HepG2 (cell line): ENCODE measurements around the gene CD7. TPM values are rescaled to one million over a fixed set of nuclear protein-coding genes. Genes with fewer than 3 reads are reported as not detected.

ENCODE experiments used
- FLYWCH1 ChIP-seq: sonication (generic); formaldehyde crosslinking; IDR thresholded peaks from 2 replicates; pipeline ENCODE4 v1.8.1; 2023; ENCODE audit warnings: mild to moderate bottlenecking, missing genetic modification reagents
- HCFC1 ChIP-seq: fragments of 150-350 bp; IDR thresholded peaks from 2 replicates; pipeline ENCODE4 v1.6.1; 2014; ENCODE audit warnings: low read depth, low read length
- IRX3 ChIP-seq: sonication (generic); formaldehyde crosslinking; IDR thresholded peaks from 2 replicates; pipeline ENCODE4 v1.8.1; 2023; ENCODE audit warnings: mild to moderate bottlenecking, low read depth, missing genetic modification reagents, borderline replicate concordance
- KDM2A ChIP-seq: sonication (generic); formaldehyde crosslinking; IDR thresholded peaks from 2 replicates; pipeline ENCODE4 v1.4.0; 2020; ENCODE audit warnings: low read depth, missing genetic modification reagents, borderline replicate concordance
- KMT2A ChIP-seq: sonication (generic); formaldehyde crosslinking; IDR thresholded peaks from 2 replicates; pipeline ENCODE4 v1.4.0; 2020; ENCODE audit warnings: missing genetic modification reagents
- NRL ChIP-seq: sonication (generic); formaldehyde crosslinking; IDR thresholded peaks from 2 replicates; pipeline ENCODE4 v1.5.0; 2020; ENCODE audit warnings: missing genetic modification reagents, mild to moderate bottlenecking, moderate library complexity, borderline replicate concordance
- REPIN1 ChIP-seq: sonication (generic); formaldehyde crosslinking; IDR thresholded peaks from 2 replicates; pipeline ENCODE4 v1.8.0; 2022; ENCODE audit warnings: missing genetic modification reagents, low read depth, mild to moderate bottlenecking, borderline replicate concordance
- TMF1 ChIP-seq: sonication (generic); formaldehyde crosslinking; IDR thresholded peaks from 2 replicates; pipeline ENCODE4 v1.8.1; 2022; ENCODE audit warnings: low read depth, missing genetic modification reagents
- ZC3H13 ChIP-seq: sonication (generic); formaldehyde crosslinking; IDR thresholded peaks from 2 replicates; pipeline ENCODE4 v1.8.1; 2023; ENCODE audit warnings: mild to moderate bottlenecking, missing genetic modification reagents, moderate library complexity
- ZFP41 ChIP-seq: sonication (generic); formaldehyde crosslinking; IDR thresholded peaks from 2 replicates; pipeline ENCODE4 v1.4.0; 2020; ENCODE audit warnings: mild to moderate bottlenecking, missing genetic modification reagents, borderline replicate concordance
- ZNF138 ChIP-seq: sonication (generic); formaldehyde crosslinking; IDR thresholded peaks from 2 replicates; pipeline ENCODE4 v1.5.0; 2020; ENCODE audit warnings: mild to moderate bottlenecking, low read depth, missing genetic modification reagents
- ZNF224 ChIP-seq: sonication (generic); formaldehyde crosslinking; IDR thresholded peaks from 2 replicates; pipeline ENCODE4 v1.5.0; 2020; ENCODE audit warnings: mild to moderate bottlenecking, missing genetic modification reagents
- ZNF619 ChIP-seq: sonication (generic); formaldehyde crosslinking; IDR thresholded peaks from 2 replicates; pipeline ENCODE4 v1.4.0; 2020; ENCODE audit warnings: mild to moderate bottlenecking, missing genetic modification reagents
- ZNF772 ChIP-seq: sonication (generic); formaldehyde crosslinking; IDR thresholded peaks from 2 replicates; pipeline ENCODE4 v1.5.0; 2020; ENCODE audit warnings: mild to moderate bottlenecking, missing genetic modification reagents
- polyA plus RNA-seq, 8 experiments: library from polyadenylated mRNA; depleted of rRNA in 3 of 8; stranded (reverse) in 7 of 8; unstranded in 1 of 8; fragments of >200 nt; fragmentation: Illumina TruSeq in 4 of 8; extraction: Trizol in 4 of 8; gene quantifications; 2 replicates each; pipeline versions ENCODE4 v1.2.1 to v1.2.3, GENCODE V29; 2011 to 2016; ENCODE audit warnings: low read depth in 4 of 8, missing spikeins in 1 of 8, mixed read lengths in 1 of 8; ENCODE audit not compliant: insufficient read depth in 1 of 8
- total RNA-seq, 5 experiments: library from RNA; depleted of rRNA; stranded (reverse); fragments of >200 nt; fragmentation: Illumina TruSeq; extraction: Trizol; gene quantifications; 2 replicates each; pipeline ENCODE4 v1.2.3, GENCODE V29; 2016; ENCODE audit warnings: low read depth in 1 of 5
- TF ChIP-seq, protein P1 (sequence below): sonication (generic); formaldehyde crosslinking; IDR thresholded peaks from 2 replicates; pipeline ENCODE4 v1.5.1; 2020; ENCODE audit warnings: missing genetic modification reagents, mild to moderate bottlenecking, borderline replicate concordance
- TF ChIP-seq, protein P2 (sequence below): sonication (generic); formaldehyde crosslinking; IDR thresholded peaks from 2 replicates; pipeline ENCODE4 v1.9.0; 2022; ENCODE audit warnings: missing genetic modification reagents, mild to moderate bottlenecking, borderline replicate concordance
- TF ChIP-seq, protein P3 (sequence below): sonication (generic); formaldehyde crosslinking; IDR thresholded peaks from 2 replicates; pipeline ENCODE4 v1.4.0; 2020; ENCODE audit warnings: missing genetic modification reagents; ENCODE audit errors: not compliant biosample characterization
- TF ChIP-seq, protein P4 (sequence below): sonication (generic); formaldehyde crosslinking; IDR thresholded peaks from 2 replicates; pipeline ENCODE4 v1.8.0; 2022; ENCODE audit warnings: mild to moderate bottlenecking, missing genetic modification reagents, borderline replicate concordance
- TF ChIP-seq, protein P5 (sequence below): sonication (generic); formaldehyde crosslinking; IDR thresholded peaks from 2 replicates; pipeline ENCODE4 v1.8.1; 2023; ENCODE audit warnings: mild to moderate bottlenecking, missing genetic modification reagents

Gene CD7
- total and polyA plus RNA-seq, 2 of the 13 experiments (the other 11 are each of a cell fraction or from before 2014, with no cell fraction given) = 67.6 to 76.4 TPM

DNA sequence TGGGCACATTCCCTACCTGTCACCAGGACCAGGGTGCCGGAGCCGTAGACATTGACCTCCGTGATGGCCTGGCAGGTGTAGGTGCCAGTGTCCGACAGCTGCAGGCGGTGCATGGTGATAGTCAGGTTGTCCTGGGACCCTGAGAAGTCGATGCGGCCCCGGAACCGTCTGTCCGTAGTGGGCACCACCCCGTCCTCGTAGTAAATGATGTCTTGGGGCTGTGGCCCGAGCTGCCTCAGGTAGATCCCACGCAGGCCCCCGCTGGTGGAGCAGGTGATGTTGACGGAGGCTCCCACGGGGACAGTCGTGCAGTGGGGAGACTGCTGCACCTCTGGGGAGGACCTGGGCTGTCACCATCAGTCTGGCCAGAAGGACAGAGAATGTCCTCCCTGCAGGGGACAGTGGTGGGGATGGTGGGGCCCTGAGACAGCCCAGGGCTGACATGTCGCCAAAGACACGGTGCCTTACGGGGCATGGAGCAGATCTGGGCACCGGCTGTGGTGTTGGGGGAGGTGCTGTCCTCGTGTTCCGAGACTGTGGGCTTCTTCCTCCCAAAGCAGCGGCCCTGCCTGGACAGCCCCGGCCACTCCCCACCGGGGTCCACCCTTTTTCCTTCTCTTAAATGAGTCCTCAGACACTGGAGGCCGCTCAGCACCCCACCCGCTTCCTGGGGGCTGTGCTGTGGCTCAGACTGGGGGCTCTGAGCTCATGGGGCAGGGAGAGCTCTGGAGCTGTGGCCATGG lies 586 bp downstream of the CD7 start (continued):
- TF ChIP-seq, protein P1, sequence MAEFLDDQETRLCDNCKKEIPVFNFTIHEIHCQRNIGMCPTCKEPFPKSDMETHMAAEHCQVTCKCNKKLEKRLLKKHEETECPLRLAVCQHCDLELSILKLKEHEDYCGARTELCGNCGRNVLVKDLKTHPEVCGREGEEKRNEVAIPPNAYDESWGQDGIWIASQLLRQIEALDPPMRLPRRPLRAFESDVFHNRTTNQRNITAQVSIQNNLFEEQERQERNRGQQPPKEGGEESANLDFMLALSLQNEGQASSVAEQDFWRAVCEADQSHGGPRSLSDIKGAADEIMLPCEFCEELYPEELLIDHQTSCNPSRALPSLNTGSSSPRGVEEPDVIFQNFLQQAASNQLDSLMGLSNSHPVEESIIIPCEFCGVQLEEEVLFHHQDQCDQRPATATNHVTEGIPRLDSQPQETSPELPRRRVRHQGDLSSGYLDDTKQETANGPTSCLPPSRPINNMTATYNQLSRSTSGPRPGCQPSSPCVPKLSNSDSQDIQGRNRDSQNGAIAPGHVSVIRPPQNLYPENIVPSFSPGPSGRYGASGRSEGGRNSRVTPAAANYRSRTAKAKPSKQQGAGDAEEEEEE (CRISPR knock-in tag) = peak; percentile 36; the same call in 1 of the 2 replicates
- TF ChIP-seq HCFC1 = no peak
- 0 out of 2 replicates have a peak, but pooled peaks have one; percentile 25 for TF ChIP-seq ZFP41 (CRISPR knock-in tag)
- TF ChIP-seq FLYWCH1 (CRISPR knock-in tag) = no peak
- no peak for TF ChIP-seq ZNF772 (CRISPR knock-in tag)
- TF ChIP-seq ZNF619 = peak; percentile 76; the same call in 1 of the 2 replicates
- TF ChIP-seq KMT2A (CRISPR knock-in tag) = no peak
- TF ChIP-seq, protein P2, sequence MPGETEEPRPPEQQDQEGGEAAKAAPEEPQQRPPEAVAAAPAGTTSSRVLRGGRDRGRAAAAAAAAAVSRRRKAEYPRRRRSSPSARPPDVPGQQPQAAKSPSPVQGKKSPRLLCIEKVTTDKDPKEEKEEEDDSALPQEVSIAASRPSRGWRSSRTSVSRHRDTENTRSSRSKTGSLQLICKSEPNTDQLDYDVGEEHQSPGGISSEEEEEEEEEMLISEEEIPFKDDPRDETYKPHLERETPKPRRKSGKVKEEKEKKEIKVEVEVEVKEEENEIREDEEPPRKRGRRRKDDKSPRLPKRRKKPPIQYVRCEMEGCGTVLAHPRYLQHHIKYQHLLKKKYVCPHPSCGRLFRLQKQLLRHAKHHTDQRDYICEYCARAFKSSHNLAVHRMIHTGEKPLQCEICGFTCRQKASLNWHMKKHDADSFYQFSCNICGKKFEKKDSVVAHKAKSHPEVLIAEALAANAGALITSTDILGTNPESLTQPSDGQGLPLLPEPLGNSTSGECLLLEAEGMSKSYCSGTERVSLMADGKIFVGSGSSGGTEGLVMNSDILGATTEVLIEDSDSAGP (CRISPR knock-in tag) = no peak
- TF ChIP-seq, protein P3, sequence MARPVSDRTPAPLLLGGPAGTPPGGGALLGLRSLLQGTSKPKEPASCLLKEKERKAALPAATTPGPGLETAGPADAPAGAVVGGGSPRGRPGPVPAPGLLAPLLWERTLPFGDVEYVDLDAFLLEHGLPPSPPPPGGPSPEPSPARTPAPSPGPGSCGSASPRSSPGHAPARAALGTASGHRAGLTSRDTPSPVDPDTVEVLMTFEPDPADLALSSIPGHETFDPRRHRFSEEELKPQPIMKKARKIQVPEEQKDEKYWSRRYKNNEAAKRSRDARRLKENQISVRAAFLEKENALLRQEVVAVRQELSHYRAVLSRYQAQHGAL (CRISPR knock-in tag) = no peak
- 0 out of 2 replicates have a peak, but pooled peaks have one; percentile 70 for TF ChIP-seq ZC3H13 (CRISPR knock-in tag)
- TF ChIP-seq IRX3 = no peak
- 0 out of 2 replicates have a peak, but pooled peaks have one; percentile 27 for TF ChIP-seq ZNF224
- 0 out of 2 replicates have a peak, but pooled peaks have one; percentile 15 for TF ChIP-seq REPIN1 (CRISPR knock-in tag)
- peak; percentile 16; the same call in 1 of the 2 replicates for TF ChIP-seq NRL (CRISPR knock-in tag)
- peak; percentile 87 for TF ChIP-seq TMF1 (CRISPR knock-in tag)
- TF ChIP-seq, protein P4, sequence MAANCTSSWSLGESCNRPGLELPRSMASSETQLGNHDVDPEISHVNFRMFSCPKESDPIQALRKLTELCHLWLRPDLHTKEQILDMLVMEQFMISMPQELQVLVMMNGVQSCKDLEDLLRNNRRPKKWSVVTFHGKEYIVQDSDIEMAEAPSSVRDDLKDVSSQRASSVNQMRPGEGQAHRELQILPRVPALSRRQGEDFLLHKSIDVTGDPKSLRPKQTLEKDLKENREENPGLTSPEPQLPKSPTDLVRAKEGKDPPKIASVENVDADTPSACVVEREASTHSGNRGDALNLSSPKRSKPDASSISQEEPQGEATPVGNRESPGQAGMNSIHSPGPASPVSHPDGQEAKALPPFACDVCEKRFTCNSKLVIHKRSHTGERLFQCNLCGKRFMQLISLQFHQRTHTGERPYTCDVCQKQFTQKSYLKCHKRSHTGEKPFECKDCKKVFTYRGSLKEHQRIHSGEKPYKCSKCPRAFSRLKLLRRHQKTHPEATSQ (CRISPR knock-in tag) = 0 out of 2 replicates have a peak, but pooled peaks have one; percentile 33
- 0 out of 2 replicates have a peak, but pooled peaks have one; percentile 30 for TF ChIP-seq KDM2A (CRISPR knock-in tag)
- TF ChIP-seq ZNF138 (CRISPR knock-in tag) = 0 out of 2 replicates have a peak, but pooled peaks have one; percentile 4
- TF ChIP-seq, protein P5, sequence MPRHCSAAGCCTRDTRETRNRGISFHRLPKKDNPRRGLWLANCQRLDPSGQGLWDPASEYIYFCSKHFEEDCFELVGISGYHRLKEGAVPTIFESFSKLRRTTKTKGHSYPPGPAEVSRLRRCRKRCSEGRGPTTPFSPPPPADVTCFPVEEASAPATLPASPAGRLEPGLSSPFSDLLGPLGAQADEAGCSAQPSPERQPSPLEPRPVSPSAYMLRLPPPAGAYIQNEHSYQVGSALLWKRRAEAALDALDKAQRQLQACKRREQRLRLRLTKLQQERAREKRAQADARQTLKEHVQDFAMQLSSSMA = no peak
